Activated CD4-positive, alpha-beta T cell treated with anti-CD3 and anti-CD28 coated beads for 24 hours (primary cell): ENCODE data around the gene LRFN2.

Experiments used
- DNase-seq, 2 donors: peaks; one replicate each; pipeline ENCODE4 v3.0.0-alpha.2; 2020; ENCODE audit warnings: low read depth in 2 of 2

The LRFN2 gene

GRCh38 chr6:40378725-40379074, 208.5 kb downstream of the LRFN2 start:
- DNase-seq, result no peak

GRCh38 chr6:40378071-40378724, 209.0 kb downstream of the LRFN2 start:
- no peak for DNase-seq

- DNase-seq, result no peak
These were observed 209.9 kb downstream of the LRFN2 start for GRCh38 chr6:40377173-40377806.

- no peak for DNase-seq
These were observed 211.0 kb downstream of the LRFN2 start for GRCh38 chr6:40376113-40376650.

- no peak for DNase-seq
These were observed 213.9 kb downstream of the LRFN2 start for GRCh38 chr6:40373267-40373666.

GRCh38 chr6:40371621-40372020, 215.5 kb downstream of the LRFN2 start:
- DNase-seq, result no peak

GRCh38 chr6:40371095-40371494, 216.1 kb downstream of the LRFN2 start:
- DNase-seq, result no peak

GRCh38 chr6:40369891-40370290, 217.3 kb downstream of the LRFN2 start:
- DNase-seq, result no peak

- DNase-seq, result no peak
These were observed 218.1 kb downstream of the LRFN2 start for GRCh38 chr6:40369042-40369441.

GRCh38 chr6:40362859-40363258, 224.3 kb downstream of the LRFN2 start:
- no peak for DNase-seq

- no peak for DNase-seq
These were observed 227.4 kb downstream of the LRFN2 start for GRCh38 chr6:40359808-40360207.

- no peak for DNase-seq
These were observed 228.4 kb downstream of the LRFN2 start for GRCh38 chr6:40358473-40359460.

GRCh38 chr6:40356242-40356910, 230.8 kb downstream of the LRFN2 start:
- no peak for DNase-seq

GRCh38 chr6:40355532-40355931, 231.6 kb downstream of the LRFN2 start:
- DNase-seq, result no peak

- no peak for DNase-seq
These were observed 232.1 kb downstream of the LRFN2 start for GRCh38 chr6:40355066-40355465.

- no peak for DNase-seq
These were observed 233.2 kb downstream of the LRFN2 start for GRCh38 chr6:40353967-40354452.

- DNase-seq, result no peak
These were observed 233.8 kb downstream of the LRFN2 start for GRCh38 chr6:40353197-40353966.

- no peak for DNase-seq
These were observed 234.5 kb downstream of the LRFN2 start for GRCh38 chr6:40352527-40353170.

GRCh38 chr6:40352006-40352405, 235.2 kb downstream of the LRFN2 start:
- DNase-seq, result no peak

- DNase-seq, result no peak
These were observed 236.4 kb downstream of the LRFN2 start for GRCh38 chr6:40350747-40351217.
